ENCODE results near the gene OR6J1.

DNA sequence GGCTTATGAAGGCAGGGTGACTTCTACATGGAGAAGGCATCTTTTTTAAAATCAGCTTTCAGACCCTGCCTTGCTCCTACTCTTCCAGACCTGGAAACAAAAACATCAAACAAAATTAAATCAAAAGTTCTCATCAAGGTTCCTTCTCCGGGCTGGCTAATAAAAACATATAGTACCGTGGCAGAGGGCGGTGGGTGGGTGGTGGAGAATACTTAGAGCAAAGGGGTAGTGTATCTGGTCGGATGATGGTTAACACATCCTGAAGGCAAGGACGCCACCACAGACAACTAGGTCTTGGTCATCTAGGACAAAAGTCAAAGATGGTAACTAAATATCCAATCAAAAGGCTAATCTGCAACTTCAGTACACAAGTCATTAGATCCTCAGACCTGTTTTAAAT is 56.9 kb downstream of the OR6J1 start:
- TF ChIP-seq POLR2AphosphoS5 (IDR thresholded peaks at IDR 0.05; ENCODE audit: borderline replicate concordance, low read depth, low read length) = no peak
- TF ChIP-seq EZH2 (IDR thresholded peaks at IDR 0.05) = no peak
- TF ChIP-seq FOXP2 (optimal IDR thresholded peaks at IDR 0.05; ENCODE audit: control extremely low read depth, extremely low read length, insufficient read depth) = no peak
